CD4-positive, alpha-beta T cell treated with Interleukin-4 for 4 hours (primary cell): Measurements from ENCODE around the gene KCNJ10.

Experiments used
- DNase-seq: peaks from one replicate; pipeline ENCODE4 v3.0.0-alpha.2; 2020

The KCNJ10 gene

GRCh38 chr1:160020196-160020595 lies 49.8 kb downstream of the KCNJ10 start:
- no peak for DNase-seq

- no peak for DNase-seq
Observed at GRCh38 chr1:160018900-160019299, 51.1 kb downstream of the KCNJ10 start.

GRCh38 chr1:160018347-160018746 lies 51.6 kb downstream of the KCNJ10 start:
- DNase-seq: no peak

- DNase-seq: no peak
Observed at GRCh38 chr1:160017592-160017991, 52.4 kb downstream of the KCNJ10 start.

- DNase-seq: no peak
Observed at GRCh38 chr1:160011781-160012180, 58.2 kb downstream of the KCNJ10 start.

- no peak for DNase-seq
Observed at GRCh38 chr1:160009801-160010200, 60.2 kb downstream of the KCNJ10 start.

- DNase-seq: no peak
Observed at GRCh38 chr1:160009081-160009480, 60.9 kb downstream of the KCNJ10 start.

- peak; percentile 25 for DNase-seq
Observed at GRCh38 chr1:160007577-160008200, 62.3 kb downstream of the KCNJ10 start.

GRCh38 chr1:160006312-160006940 lies 63.5 kb downstream of the KCNJ10 start:
- DNase-seq: peak; percentile 74

GRCh38 chr1:160005070-160005469 lies 64.9 kb downstream of the KCNJ10 start:
- no peak for DNase-seq

GRCh38 chr1:160004425-160004824 lies 65.5 kb downstream of the KCNJ10 start:
- no peak for DNase-seq

GRCh38 chr1:160004001-160004400 lies 66.0 kb downstream of the KCNJ10 start:
- no peak for DNase-seq

- no peak for DNase-seq
Observed at GRCh38 chr1:160001440-160001839, 68.5 kb downstream of the KCNJ10 start.

GRCh38 chr1:159999204-159999603 lies 70.8 kb downstream of the KCNJ10 start:
- DNase-seq: no peak

- DNase-seq: no peak
Observed at GRCh38 chr1:159996653-159997052, 73.3 kb downstream of the KCNJ10 start.

GRCh38 chr1:159994896-159995295 lies 75.1 kb downstream of the KCNJ10 start:
- DNase-seq: no peak

- no peak for DNase-seq
Observed at GRCh38 chr1:159993911-159994310, 76.0 kb downstream of the KCNJ10 start.

GRCh38 chr1:159992161-159992560 lies 77.8 kb downstream of the KCNJ10 start:
- no peak for DNase-seq

GRCh38 chr1:159991513-159991912 lies 78.4 kb downstream of the KCNJ10 start:
- DNase-seq: peak; percentile 4

- DNase-seq: no peak
Observed at GRCh38 chr1:159990005-159990404, 80.0 kb downstream of the KCNJ10 start.

- no peak for DNase-seq
Observed at GRCh38 chr1:159989581-159989980, 80.4 kb downstream of the KCNJ10 start.

- no peak for DNase-seq
Observed at GRCh38 chr1:159988006-159988405, 82.0 kb downstream of the KCNJ10 start.

- no peak for DNase-seq
Observed at GRCh38 chr1:159987186-159987585, 82.8 kb downstream of the KCNJ10 start.

- no peak for DNase-seq
Observed at GRCh38 chr1:159986531-159986930, 83.4 kb downstream of the KCNJ10 start.

- DNase-seq: no peak
Observed at GRCh38 chr1:159986093-159986492, 83.9 kb downstream of the KCNJ10 start.
